AG08396 (cell line): Measurements from ENCODE around the gene ATAT1.

Source experiments
- DNase-seq: peaks from one replicate; pipeline ENCODE4 v3.0.0; 2012; ENCODE audit warnings: low spot score, mixed read lengths

Gene ATAT1

GRCh38 chr6:30684386-30685156 lies 57.9 kb downstream of the ATAT1 start:
- peak; percentile 2 for DNase-seq

GRCh38 chr6:30685157-30686008 lies 58.7 kb downstream of the ATAT1 start:
- DNase-seq, result peak; percentile 18

- peak; percentile 75 for DNase-seq
These were observed 59.6 kb downstream of the ATAT1 start, which contains the start of gene PPP1R18 for GRCh38 chr6:30686009-30686907. TSS of gene PPP1R18 (minus strand) at chr6:30686645. CDS start at chr6:30686018, 627 bp downstream.

GRCh38 chr6:30686908-30687658 lies 60.4 kb downstream of the ATAT1 start:
- peak; percentile 92 for DNase-seq

GRCh38 chr6:30687659-30688431 lies 61.2 kb downstream of the ATAT1 start:
- DNase-seq, result peak; percentile 41

GRCh38 chr6:30688569-30688968 lies 61.9 kb downstream of the ATAT1 start:
- no peak for DNase-seq

GRCh38 chr6:30689022-30689865 lies 62.6 kb downstream of the ATAT1 start:
- no peak for DNase-seq

- no peak for DNase-seq
These were observed 63.3 kb downstream of the ATAT1 start for GRCh38 chr6:30689985-30690384.

- DNase-seq, result peak; percentile 91
These were observed 63.9 kb downstream of the ATAT1 start, which contains the start of gene NRM for GRCh38 chr6:30690403-30691207. TSS of gene NRM (minus strand) at chr6:30690984. CDS start at chr6:30690974, 10 bp downstream.

- DNase-seq, result no peak
These were observed 64.7 kb downstream of the ATAT1 start for GRCh38 chr6:30691208-30691847.
